LNCaP clone FGC (cell line): ENCODE measurements around the gene DGUOK.
"Not testable (repeated sequence)": the region's sequence is repeated elsewhere in the genome, so short reads cannot be mapped to it uniquely, and the experiment has no call there.

Experiments
- DNase-seq: peaks from one replicate; pipeline ENCODE4 v3.0.0-alpha.2; 2011; ENCODE audit warnings: low read depth
- H3K4me3 ChIP-seq: 2 replicates; pipeline ENCODE4 v1.5.1; 2011; ENCODE audit warnings: mild to moderate bottlenecking, low read depth, low read length, control low read depth
- TF ChIP-seq, protein P1 (sequence below): IDR thresholded peaks from 2 replicates; pipeline ENCODE4 v1.5.1; 2012; ENCODE audit warnings: mild to moderate bottlenecking; ENCODE audit not compliant: control insufficient read depth, insufficient read depth; ENCODE audit errors: extremely low read depth

Gene DGUOK

DNA sequence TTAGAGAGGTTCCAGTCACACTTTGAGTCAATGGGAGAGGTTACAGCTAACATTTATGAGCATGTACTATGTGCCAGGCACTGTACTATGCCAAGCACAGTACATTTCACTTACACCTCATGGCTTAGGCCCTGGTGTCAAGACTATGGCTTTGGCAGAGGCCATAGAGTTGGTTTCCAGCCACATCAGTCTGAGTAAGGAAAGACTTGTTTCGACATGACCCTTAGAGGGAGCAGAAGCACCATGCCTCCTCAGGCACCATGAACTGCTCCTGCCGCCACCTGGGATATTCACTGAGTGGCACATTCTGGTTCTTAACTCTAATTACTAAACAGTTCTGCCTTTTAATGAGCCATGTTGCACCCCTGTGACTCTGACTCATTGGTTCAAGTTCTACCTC is 12.7 kb downstream of the DGUOK start:
- TF ChIP-seq, protein P1, sequence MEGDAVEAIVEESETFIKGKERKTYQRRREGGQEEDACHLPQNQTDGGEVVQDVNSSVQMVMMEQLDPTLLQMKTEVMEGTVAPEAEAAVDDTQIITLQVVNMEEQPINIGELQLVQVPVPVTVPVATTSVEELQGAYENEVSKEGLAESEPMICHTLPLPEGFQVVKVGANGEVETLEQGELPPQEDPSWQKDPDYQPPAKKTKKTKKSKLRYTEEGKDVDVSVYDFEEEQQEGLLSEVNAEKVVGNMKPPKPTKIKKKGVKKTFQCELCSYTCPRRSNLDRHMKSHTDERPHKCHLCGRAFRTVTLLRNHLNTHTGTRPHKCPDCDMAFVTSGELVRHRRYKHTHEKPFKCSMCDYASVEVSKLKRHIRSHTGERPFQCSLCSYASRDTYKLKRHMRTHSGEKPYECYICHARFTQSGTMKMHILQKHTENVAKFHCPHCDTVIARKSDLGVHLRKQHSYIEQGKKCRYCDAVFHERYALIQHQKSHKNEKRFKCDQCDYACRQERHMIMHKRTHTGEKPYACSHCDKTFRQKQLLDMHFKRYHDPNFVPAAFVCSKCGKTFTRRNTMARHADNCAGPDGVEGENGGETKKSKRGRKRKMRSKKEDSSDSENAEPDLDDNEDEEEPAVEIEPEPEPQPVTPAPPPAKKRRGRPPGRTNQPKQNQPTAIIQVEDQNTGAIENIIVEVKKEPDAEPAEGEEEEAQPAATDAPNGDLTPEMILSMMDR: no peak
- H3K4me3 ChIP-seq: no peak overlapping the region
- DNase-seq: no peak

DNA sequence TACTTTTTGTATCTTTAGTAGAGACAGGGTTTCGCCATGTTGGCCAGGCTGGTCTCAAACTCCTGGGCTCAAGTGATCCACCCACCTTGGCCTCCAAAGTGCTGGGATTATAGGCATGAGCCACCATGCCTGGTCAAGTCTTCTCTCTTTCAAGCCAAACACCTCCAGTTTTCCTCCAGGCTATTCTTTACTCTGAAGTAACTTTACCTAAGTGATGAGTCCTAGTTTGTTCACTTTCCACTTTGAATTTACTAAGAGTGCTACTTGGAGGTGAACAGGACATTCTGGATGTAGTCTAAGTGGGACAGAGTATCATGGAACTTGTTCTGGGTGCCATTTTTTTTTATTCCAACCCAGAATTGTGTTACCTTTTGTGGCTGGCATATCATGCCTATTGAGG is 13.4 kb downstream of the DGUOK start:
- H3K4me3 ChIP-seq, DNase-seq: not testable (repeated sequence)

DNA sequence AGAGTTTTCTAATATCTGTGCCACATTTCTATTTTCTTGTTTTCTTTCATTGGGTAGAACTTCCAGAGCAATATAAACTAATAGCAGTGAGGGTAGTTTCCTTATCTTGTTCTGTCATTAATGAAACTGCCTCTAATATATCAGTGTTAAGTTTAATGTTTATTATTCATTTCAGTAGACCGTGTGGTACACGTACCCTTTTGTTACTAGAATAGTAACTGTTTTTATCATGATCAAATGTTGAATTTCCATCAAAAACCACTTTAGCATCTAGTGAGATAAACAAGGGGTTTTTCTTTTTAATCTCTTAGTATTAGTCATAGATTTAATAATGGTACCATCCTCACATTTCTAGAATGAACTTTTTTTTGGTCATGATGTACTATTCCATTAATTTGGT is 16.0 kb downstream of the DGUOK start:
- DNase-seq: no peak
- H3K4me3 ChIP-seq: no peak overlapping the region
- TF ChIP-seq, protein P1: no peak

DNA sequence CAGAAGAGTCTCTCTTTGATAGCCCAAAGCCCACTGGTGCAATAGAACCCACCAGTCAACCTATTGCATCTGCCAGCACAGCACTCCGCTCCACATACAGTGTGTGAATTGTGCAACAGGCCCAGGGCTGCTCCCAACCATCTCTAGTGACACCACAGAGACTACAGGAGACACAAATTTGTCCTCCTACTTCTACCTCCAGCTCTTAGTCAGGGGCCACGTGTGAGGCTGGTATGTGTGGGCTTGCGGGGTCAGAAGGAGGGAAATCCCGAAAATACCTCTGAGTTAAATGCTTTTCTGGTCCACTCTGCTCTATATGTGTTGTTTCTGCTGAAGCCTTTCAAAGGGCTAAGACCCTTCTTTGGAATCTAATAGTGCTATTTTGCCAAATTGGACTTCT is 18.0 kb downstream of the DGUOK start:
- no peak overlapping the region for H3K4me3 ChIP-seq
- TF ChIP-seq, protein P1: no peak
- no peak for DNase-seq

DNA sequence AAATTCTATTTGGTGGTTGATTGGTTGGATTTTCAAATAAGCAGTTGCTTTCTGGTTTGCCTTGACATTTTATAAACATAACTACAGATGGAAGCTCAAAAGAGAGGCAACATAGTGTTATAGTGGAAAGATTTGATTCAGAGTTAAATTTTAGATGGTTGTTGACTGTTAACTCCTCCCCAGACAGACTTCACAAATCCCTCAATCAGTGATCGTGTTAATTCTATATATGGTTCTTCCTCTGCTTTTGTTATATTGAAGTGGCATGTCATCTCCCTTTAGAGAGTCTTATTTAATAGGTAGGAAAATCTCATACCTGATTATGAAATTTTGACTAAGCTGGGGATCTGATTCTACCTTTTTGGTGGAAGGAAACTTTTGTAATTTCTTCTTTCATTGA is 19.5 kb downstream of the DGUOK start:
- no peak for DNase-seq
- H3K4me3 ChIP-seq: no peak overlapping the region
- TF ChIP-seq, protein P1: no peak

DNA sequence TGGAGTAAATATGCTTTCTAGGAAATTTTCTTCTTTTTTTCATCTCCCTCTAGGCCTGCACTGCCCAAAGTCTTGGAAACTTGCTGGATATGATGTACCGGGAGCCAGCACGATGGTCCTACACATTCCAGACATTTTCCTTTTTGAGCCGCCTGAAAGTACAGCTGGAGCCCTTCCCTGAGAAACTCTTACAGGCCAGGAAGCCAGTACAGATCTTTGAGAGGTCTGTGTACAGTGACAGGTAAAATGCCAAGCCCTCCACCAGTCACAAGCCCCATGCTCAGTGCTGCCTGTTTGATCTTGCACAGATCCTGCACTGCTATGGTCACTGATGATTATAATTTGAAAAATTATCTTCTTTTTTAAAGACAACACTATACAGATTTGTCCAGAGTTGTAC is 20.0 kb downstream of the DGUOK start:
- no peak for DNase-seq
- no peak overlapping the region for H3K4me3 ChIP-seq
- TF ChIP-seq, protein P1: no peak

DNA sequence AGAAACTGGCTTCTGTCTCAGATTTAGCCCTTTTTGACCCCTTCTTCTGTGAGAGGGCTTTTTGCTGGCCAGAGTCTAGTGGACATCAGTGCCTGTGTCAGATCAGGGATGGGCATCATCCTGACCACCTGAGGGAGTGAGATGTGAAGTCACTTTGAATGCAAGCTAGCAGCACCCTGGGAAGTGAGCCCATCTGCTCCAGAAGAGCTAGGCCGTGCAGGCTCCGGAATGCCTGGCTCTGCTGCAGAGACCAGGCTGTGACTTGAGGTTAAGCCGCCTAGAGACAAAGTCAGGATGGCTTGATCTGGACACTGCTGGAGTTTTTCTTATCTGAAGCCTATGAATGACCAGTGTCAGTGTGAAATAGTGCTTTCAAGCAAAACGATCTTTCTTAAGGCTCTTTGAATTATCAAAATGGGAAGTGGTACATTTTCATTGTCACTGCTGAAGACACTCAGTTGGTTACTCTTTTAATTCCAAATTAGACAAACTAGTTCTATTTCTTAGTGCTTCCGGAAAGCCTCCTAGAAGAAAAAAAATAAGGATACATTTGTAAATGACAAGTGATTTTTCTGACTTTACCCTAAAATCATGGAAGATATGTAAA is 20.8 kb downstream of the DGUOK start:
- TF ChIP-seq, protein P1: no peak
- no peak for DNase-seq
- H3K4me3 ChIP-seq: no peak overlapping the region

DNA sequence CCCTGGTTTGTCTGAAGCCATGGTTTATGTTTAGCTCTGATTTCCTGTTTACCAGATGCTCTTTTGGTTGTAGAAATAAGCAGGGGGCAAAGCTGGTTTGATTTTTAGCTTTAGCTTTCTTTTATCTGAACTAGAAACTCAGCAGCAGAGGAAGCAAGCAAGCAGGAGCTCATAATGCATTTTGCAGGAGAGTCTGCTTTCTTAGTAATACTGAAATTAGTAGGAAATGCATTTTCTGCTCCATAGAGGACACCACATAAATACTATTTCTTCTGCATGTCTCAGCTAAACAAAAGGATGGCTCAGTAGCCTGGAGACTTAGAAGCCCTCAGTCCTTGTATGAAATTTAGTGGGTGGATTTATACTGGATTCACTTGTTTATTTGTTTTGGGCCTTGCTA is 23.1 kb downstream of the DGUOK start:
- TF ChIP-seq, protein P1: no peak
- no peak for DNase-seq
- no peak overlapping the region for H3K4me3 ChIP-seq
